ENCODE measurements around the gene ARPC5L. TPM values are rescaled to one million over a fixed set of nuclear protein-coding genes. Genes with fewer than 3 reads are reported as not detected.
A peak's percentile ranks its signal among the peaks of the same experiment; 100 is the strongest.
"Not testable (repeated sequence)": the region's sequence is repeated elsewhere in the genome, so short reads cannot be mapped to it uniquely, and the experiment has no call there.

Gene ARPC5L
- total RNA-seq, 1 donor from 2014 or later, result 53.3 TPM

GRCh38 chr9:124843456-124844034, 18.4 kb upstream of the ARPC5L start:
- no peak for DNase-seq (ENCODE audit: low read depth)
- H3K4me3 ChIP-seq (ENCODE audit: low read depth, low read length), result no peak overlapping the region
- TF ChIP-seq CTCF (conservative IDR thresholded peaks at IDR 0.05; ENCODE audit: low read depth, low read length), result no peak

GRCh38 chr9:124844291-124844690, 17.6 kb upstream of the ARPC5L start:
- no peak for DNase-seq (ENCODE audit: low read depth)
- no peak overlapping the region for H3K4me3 ChIP-seq (ENCODE audit: low read depth, low read length)
- no peak for TF ChIP-seq CTCF (conservative IDR thresholded peaks at IDR 0.05; ENCODE audit: low read depth, low read length)

- not testable (repeated sequence) for DNase-seq (ENCODE audit: low read depth); H3K4me3 ChIP-seq (ENCODE audit: low read depth, low read length)
Observed at GRCh38 chr9:124846467-124846866, 15.5 kb upstream of the ARPC5L start.

GRCh38 chr9:124846969-124847368, 15.0 kb upstream of the ARPC5L start:
- no peak for TF ChIP-seq CTCF (conservative IDR thresholded peaks at IDR 0.05; ENCODE audit: low read depth, low read length)
- no peak overlapping the region for H3K4me3 ChIP-seq (ENCODE audit: low read depth, low read length)
- DNase-seq (ENCODE audit: low read depth), result no peak

- no peak for TF ChIP-seq CTCF (conservative IDR thresholded peaks at IDR 0.05; ENCODE audit: low read depth, low read length)
- DNase-seq (ENCODE audit: low read depth), result no peak
- no peak overlapping the region for H3K4me3 ChIP-seq (ENCODE audit: low read depth, low read length)
Observed at GRCh38 chr9:124849801-124850200, 12.1 kb upstream of the ARPC5L start.

GRCh38 chr9:124852121-124852828, 9.7 kb upstream of the ARPC5L start:
- H3K4me3 ChIP-seq (ENCODE audit: low read depth, low read length), result peak overlapping the region; percentile 62
- no peak for TF ChIP-seq CTCF (conservative IDR thresholded peaks at IDR 0.05; ENCODE audit: low read depth, low read length)
- DNase-seq (ENCODE audit: low read depth), result no peak

GRCh38 chr9:124852829-124853531, 8.9 kb upstream of the ARPC5L start, which contains the start of gene WDR38:
Gene WDR38, plus strand, starts transcription at chr9:124853460. Its CDS starts 72 bp downstream, at chr9:124853532.
- no peak for DNase-seq (ENCODE audit: low read depth)
- peak; percentile 82 for TF ChIP-seq CTCF (conservative IDR thresholded peaks at IDR 0.05; ENCODE audit: low read depth, low read length)

More at GRCh38 chr9:124852829-124853531, 8.9 kb upstream of the ARPC5L start, which contains the start of gene WDR38:
- peak within 1 kb of the TSS; percentile 62 for H3K4me3 ChIP-seq (ENCODE audit: low read depth, low read length)
